Lower leg skin (tissue), 4 donors: ENCODE data around the gene SCT. TPM values are rescaled to one million over a fixed set of nuclear protein-coding genes. Genes with fewer than 3 reads are reported as not detected.

Source experiments
- DNase-seq, 2 donors: peaks; one replicate each; pipeline ENCODE4 v3.0.0-alpha.2; 2019; ENCODE audit warnings: low spot score in 2 of 2
- H3K4me3 ChIP-seq: fragments of 200-600 bp; sonication (generic); 2 replicates; pipeline ENCODE4 v1.5.1; 2017; ENCODE audit warnings: mild to moderate bottlenecking, low read depth; ENCODE audit not compliant: poor library complexity, severe bottlenecking
- CTCF ChIP-seq, 3 donors: fragments of 450-650 bp; IDR thresholded peaks; one replicate each; pipeline ENCODE4 v1.5.1; 2016; ENCODE audit warnings: antibody characterized with exemption in 3 of 3, mild to moderate bottlenecking in 3 of 3, moderate library complexity in 2 of 3
- POLR2A ChIP-seq, 2 donors: fragments of 450-650 bp; IDR thresholded peaks; one replicate each; pipeline ENCODE4 v1.6.1; 2016 to 2017; ENCODE audit warnings: antibody characterized with exemption in 2 of 2, mild to moderate bottlenecking in 1 of 2, moderate library complexity in 1 of 2
- WGBS, 2 donors: methylation state at CpG; one replicate each; pipeline ENCODE4 v1.1.5; 2018; 5-methylcytosine and 5-hydroxymethylcytosine counted together
- intact Hi-C: fragments of 100-400 bp; cut with DNase I; formaldehyde crosslinking; loops from one replicate; pipeline ENCODE4 v1.15.0; 2023; ENCODE audit warnings: low total_unique reads
- total RNA-seq, 4 donors: library from RNA; depleted of rRNA; stranded (reverse); fragments of >200 nt; gene quantifications; one replicate each; pipeline ENCODE4 v1.1.0, GENCODE V29; 2016

The SCT gene
- total RNA-seq, 4 donors from 2014 or later, result not detected

DNA sequence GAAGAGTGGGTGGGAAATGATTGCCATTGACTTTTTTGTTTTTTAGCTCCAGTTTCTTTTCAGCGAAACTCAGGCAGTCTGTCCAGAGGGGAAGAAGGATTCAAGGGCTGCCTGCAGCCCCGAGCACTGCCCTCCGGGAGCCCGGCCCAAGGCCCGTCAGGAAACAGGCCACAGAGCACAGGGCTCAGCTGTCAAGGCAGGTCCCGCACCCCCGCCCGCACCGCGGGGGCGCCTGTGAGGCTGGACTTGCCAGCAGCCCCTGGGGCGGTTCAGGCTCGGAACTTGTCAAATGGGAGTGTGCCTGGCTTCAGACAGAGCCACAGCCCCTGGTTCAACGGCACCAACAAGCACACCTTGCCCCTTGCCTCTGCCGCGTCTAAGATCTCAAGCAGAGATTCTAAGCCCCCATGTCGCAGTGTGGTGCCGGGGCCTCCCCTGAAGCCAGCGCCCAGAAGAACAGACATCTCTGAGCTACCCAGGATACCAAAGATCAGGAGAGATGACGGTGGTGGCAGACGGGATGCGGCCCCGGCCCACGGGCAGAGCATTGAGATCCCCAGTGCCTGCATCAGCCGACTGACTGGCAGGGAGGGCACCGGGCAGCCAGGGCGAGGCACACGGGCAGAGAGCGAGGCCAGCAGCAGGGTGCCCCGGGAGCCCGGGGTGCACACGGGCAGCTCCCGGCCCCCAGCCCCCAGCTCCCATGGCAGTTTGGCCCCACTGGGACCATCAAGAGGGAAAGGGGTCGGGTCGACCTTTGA, 19.8 kb downstream of the SCT start:
- DNase-seq, result no peak
- TF ChIP-seq POLR2A (IDR thresholded peaks at IDR 0.05) (no peak), CTCF (IDR thresholded peaks at IDR 0.05) (no peak)
- intact Hi-C loops, result no loop called here
- no peak overlapping the region for H3K4me3 ChIP-seq
- 80 to 83% methylated on average over 23 to 35 of the region's 35 CpGs for WGBS, 2 donors

DNA sequence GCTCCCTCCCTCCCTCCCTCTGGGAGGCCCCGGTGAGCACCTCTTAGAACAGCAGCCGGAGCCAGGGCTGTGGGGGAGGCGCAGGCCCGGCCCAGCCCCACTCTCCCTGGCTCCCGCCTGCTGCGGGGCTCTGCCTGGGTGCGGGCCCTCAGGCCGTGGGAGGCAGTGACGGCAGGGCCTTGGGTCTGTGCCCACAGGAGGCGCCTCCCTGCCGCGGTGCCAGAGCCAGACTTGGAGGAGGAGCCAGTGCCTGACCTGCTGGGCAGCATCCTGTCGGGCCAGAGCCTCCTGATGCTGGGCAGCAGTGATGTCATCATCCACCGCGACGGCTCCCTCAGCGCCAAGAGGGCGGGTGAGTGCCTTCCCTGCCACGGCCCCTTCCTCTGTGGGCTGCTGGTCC, 20.7 kb downstream of the SCT start:
- H3K4me3 ChIP-seq, result no peak overlapping the region
- DNase-seq, result peak in 1 of 2 donors; percentile 87
- intact Hi-C loops, result no loop called here
- 42 to 67% methylated on average over 8 to 11 of the region's 19 CpGs for WGBS, 2 donors
- TF ChIP-seq CTCF (IDR thresholded peaks at IDR 0.05) (no peak), POLR2A (IDR thresholded peaks at IDR 0.05) (no peak)

DNA sequence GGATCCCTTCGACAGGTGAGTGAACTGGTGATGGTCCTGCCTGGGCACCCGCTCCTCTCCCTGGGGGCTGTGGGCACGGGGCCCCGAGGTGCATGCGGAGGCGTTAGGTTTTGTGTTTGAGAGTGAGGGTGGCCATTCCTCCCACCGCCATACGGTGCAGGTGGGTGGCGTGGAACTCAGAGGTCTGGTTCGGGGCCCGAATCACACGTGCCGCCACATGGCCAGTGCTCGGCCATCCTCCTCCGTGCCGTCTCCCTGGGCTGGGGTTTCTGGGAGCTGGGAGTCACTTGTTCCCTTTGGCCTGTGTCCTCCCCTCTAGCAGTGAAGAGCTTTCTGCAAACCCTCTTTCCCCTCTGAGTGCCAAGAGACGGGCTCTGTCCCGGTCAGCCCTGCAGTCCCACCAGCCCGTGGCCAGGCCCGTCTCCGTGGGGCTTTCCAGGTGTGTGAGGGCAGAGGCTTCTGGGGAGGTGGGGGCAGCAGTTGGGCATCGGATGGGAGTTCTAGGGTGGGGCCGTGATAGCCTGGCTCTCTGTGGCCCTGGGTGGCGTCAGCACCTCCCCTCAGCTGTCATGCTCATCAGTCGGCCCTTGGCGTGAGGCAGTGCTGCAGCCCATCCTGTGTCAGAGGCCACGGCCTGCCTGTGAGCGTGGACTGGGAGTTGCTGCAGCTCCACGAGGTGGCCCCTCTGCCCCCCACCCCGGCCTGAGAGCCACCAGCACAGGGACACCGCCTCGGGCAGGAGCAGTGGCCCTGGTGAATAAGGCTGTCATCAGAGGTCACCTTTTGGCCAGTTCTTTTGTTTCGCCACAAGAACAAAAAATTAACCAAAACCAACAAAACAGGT, 21.5 kb downstream of the SCT start:
- TF ChIP-seq CTCF (IDR thresholded peaks at IDR 0.05) (no peak), POLR2A (IDR thresholded peaks at IDR 0.05) (no peak)
- peak in 1 of 2 donors; percentile 83 for DNase-seq
- intact Hi-C loops, result no loop called here
- 91 to 92% methylated on average over 29 to 31 of the region's 33 CpGs for WGBS, 2 donors
- H3K4me3 ChIP-seq, result no peak overlapping the region

GRCh38 chr11:603154-603553, 23.8 kb downstream of the SCT start:
- no peak overlapping the region for H3K4me3 ChIP-seq
- DNase-seq, result no peak
- 91 to 92% methylated on average over 13 of the region's 13 CpGs for WGBS, 2 donors
- intact Hi-C loops, result no loop called here
- no peak for TF ChIP-seq POLR2A (IDR thresholded peaks at IDR 0.05)
- TF ChIP-seq CTCF (IDR thresholded peaks at IDR 0.05), result no peak

DNA sequence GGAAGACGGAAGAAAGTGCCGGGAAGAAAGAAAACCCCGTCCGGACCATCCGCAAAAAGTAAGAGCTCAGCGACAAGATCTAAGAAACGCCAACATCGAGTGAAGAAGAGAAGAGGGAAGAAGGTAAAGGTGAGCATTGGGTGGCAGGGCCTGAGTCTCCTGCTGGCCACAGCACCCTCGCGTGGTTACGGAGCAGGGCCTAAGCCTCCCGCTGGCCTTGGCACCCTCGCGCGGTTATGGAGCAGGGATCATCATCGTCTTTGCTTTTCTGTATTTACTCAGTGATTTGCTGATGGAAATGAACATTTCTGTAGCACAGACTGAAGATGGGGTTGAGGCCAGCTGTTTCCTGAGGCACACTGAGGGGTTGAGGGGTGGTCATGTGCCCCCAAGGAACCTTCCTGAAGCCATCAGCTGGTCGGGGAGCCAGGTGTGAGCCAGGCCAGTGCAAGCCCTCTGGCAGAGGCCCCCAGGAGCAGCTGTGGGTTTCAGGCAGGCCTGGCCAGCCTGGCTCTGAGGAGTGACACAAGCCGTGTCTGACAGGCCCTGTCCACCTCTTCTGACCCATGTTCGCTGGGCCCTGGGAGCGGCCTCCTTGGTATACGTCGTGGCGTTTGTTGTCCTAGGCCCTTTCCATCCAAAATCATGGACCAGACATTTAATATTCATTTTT, 25.3 kb downstream of the SCT start:
- TF ChIP-seq CTCF (IDR thresholded peaks at IDR 0.05) (no peak), POLR2A (IDR thresholded peaks at IDR 0.05) (no peak)
- H3K4me3 ChIP-seq, result no peak overlapping the region
- 91 to 97% methylated on average over 22 to 23 of the region's 23 CpGs for WGBS, 2 donors
- intact Hi-C loops, result no loop called here
- no peak for DNase-seq
